ENCODE data around the gene DLX3. TPM values are rescaled to one million over a fixed set of nuclear protein-coding genes. Genes with fewer than 3 reads are reported as not detected.

Gene DLX3
- polyA plus RNA-seq, 1 of the 3 experiments (the other 2 are of a cell fraction): not detected

DNA sequence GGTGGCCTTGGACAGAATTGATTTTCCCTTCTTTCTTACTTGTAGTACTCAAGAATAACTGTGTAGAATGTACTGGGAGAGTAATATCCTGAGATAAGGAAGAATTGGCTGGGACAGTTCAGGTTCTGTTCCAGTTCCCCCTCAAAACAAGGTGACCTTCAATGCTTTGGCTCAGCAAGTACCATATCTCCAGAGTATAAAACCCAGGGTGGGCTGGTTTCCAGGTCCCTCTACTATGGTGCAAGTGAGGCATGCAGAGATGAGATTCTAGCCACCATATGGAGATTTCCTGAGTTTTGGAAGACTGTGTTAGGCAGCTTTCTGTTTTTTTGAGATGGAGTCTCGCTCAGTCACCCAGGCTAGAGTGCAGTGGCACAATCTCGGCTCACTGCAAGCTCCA, 18.1 kb upstream of the DLX3 start:
- no peaks in the 10 kb centered on the region for H3K79me2 ChIP-seq (ENCODE audit: insufficient read depth)
- ChIA-PET POLR2A (no interaction called here), CTCF (interaction anchor here (0.6 to 3.4 kb wide), 3 partner anchors 12 to 1043 kb away, joined by 3 to 29 read pairs (median 3); no protein-coding TSS in a partner anchor)
- H3K9ac ChIP-seq: no peak overlapping the region
- no peak overlapping the region for H2AFZ ChIP-seq (ENCODE audit: low read depth)
- no peak overlapping the region for H3K4me3 ChIP-seq (ENCODE audit: low read depth in 2 of 2, low read length in 1 of 2)
- 3% methylated on average over 2 of the region's 2 CpGs for WGBS (ENCODE audit: low lambda C conversion rate)
- H3F3A ChIP-seq (replicated peaks; ENCODE audit: insufficient read depth): peaks cover 5% of the 10 kb centered on the region
- TF ChIP-seq TEAD4 (IDR thresholded peaks at IDR 0.05; ENCODE audit: borderline replicate concordance, insufficient read depth) (no peak), RCOR1 (IDR thresholded peaks at IDR 0.05; ENCODE audit: low read length) (no peak), POLR2AphosphoS5 (IDR thresholded peaks at IDR 0.05; ENCODE audit: low read depth, low read length) (no peak), JUND (IDR thresholded peaks at IDR 0.05) (no peak), CHD2 (IDR thresholded peaks at IDR 0.05; ENCODE audit: low read length, partially characterized antibody) (no peak), EZH2phosphoT487 (IDR thresholded peaks at IDR 0.05; ENCODE audit: borderline replicate concordance, low read depth) (no peak), GATA2 (CRISPR knock-in tag; IDR thresholded peaks at IDR 0.05) (no peak), NRF1 (IDR thresholded peaks at IDR 0.05; ENCODE audit: low read depth, low read length) (no peak), SMC3 (IDR thresholded peaks at IDR 0.05; ENCODE audit: low read depth, low read length) (no peak)
- TF ChIP-seq, protein P1, sequence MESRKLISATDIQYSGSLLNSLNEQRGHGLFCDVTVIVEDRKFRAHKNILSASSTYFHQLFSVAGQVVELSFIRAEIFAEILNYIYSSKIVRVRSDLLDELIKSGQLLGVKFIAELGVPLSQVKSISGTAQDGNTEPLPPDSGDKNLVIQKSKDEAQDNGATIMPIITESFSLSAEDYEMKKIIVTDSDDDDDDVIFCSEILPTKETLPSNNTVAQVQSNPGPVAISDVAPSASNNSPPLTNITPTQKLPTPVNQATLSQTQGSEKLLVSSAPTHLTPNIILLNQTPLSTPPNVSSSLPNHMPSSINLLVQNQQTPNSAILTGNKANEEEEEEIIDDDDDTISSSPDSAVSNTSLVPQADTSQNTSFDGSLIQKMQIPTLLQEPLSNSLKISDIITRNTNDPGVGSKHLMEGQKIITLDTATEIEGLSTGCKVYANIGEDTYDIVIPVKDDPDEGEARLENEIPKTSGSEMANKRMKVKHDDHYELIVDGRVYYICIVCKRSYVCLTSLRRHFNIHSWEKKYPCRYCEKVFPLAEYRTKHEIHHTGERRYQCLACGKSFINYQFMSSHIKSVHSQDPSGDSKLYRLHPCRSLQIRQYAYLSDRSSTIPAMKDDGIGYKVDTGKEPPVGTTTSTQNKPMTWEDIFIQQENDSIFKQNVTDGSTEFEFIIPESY (IDR thresholded peaks at IDR 0.05; ENCODE audit: borderline replicate concordance, low read depth): no peak
- TF ChIP-seq, protein P2, sequence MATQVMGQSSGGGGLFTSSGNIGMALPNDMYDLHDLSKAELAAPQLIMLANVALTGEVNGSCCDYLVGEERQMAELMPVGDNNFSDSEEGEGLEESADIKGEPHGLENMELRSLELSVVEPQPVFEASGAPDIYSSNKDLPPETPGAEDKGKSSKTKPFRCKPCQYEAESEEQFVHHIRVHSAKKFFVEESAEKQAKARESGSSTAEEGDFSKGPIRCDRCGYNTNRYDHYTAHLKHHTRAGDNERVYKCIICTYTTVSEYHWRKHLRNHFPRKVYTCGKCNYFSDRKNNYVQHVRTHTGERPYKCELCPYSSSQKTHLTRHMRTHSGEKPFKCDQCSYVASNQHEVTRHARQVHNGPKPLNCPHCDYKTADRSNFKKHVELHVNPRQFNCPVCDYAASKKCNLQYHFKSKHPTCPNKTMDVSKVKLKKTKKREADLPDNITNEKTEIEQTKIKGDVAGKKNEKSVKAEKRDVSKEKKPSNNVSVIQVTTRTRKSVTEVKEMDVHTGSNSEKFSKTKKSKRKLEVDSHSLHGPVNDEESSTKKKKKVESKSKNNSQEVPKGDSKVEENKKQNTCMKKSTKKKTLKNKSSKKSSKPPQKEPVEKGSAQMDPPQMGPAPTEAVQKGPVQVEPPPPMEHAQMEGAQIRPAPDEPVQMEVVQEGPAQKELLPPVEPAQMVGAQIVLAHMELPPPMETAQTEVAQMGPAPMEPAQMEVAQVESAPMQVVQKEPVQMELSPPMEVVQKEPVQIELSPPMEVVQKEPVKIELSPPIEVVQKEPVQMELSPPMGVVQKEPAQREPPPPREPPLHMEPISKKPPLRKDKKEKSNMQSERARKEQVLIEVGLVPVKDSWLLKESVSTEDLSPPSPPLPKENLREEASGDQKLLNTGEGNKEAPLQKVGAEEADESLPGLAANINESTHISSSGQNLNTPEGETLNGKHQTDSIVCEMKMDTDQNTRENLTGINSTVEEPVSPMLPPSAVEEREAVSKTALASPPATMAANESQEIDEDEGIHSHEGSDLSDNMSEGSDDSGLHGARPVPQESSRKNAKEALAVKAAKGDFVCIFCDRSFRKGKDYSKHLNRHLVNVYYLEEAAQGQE (IDR thresholded peaks at IDR 0.05; ENCODE audit: low read depth, low read length): no peak
- TF ChIP-seq, protein P3, sequence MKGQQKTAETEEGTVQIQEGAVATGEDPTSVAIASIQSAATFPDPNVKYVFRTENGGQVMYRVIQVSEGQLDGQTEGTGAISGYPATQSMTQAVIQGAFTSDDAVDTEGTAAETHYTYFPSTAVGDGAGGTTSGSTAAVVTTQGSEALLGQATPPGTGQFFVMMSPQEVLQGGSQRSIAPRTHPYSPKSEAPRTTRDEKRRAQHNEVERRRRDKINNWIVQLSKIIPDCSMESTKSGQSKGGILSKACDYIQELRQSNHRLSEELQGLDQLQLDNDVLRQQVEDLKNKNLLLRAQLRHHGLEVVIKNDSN (IDR thresholded peaks at IDR 0.05; ENCODE audit: borderline replicate concordance, low read depth): no peak
- TF ChIP-seq, protein P4, sequence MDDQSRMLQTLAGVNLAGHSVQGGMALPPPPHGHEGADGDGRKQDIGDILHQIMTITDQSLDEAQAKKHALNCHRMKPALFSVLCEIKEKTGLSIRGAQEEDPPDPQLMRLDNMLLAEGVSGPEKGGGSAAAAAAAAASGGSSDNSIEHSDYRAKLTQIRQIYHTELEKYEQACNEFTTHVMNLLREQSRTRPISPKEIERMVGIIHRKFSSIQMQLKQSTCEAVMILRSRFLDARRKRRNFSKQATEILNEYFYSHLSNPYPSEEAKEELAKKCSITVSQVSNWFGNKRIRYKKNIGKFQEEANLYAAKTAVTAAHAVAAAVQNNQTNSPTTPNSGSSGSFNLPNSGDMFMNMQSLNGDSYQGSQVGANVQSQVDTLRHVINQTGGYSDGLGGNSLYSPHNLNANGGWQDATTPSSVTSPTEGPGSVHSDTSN (IDR thresholded peaks at IDR 0.05): no peak
- TF ChIP-seq, protein P5, sequence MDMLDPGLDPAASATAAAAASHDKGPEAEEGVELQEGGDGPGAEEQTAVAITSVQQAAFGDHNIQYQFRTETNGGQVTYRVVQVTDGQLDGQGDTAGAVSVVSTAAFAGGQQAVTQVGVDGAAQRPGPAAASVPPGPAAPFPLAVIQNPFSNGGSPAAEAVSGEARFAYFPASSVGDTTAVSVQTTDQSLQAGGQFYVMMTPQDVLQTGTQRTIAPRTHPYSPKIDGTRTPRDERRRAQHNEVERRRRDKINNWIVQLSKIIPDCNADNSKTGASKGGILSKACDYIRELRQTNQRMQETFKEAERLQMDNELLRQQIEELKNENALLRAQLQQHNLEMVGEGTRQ (IDR thresholded peaks at IDR 0.05; ENCODE audit: borderline replicate concordance, low read depth, low read length): no peak
- H3K4me1 ChIP-seq (ENCODE audit: control insufficient read depth in 1 of 2, insufficient read depth in 2 of 2, low read depth in 1 of 2, low read length in 1 of 2): no peaks in the 10 kb centered on the region
- no peaks in the 10 kb centered on the region for H3K9me2 ChIP-seq
- DNase-seq: no peak
- H3K27me3 ChIP-seq (ENCODE audit: insufficient read depth): no peaks in the 10 kb centered on the region
- H3K27ac ChIP-seq (ENCODE audit: low read depth in 2 of 2, low read length in 1 of 2): no peak overlapping the region
- no peak overlapping the region for H3K4me2 ChIP-seq
- 0 out of 2 replicates have a peak, but pooled peaks cover 12% of the 10 kb centered on the region for H3K9me3 ChIP-seq
- no peaks in the 10 kb centered on the region for H4K20me1 ChIP-seq (ENCODE audit: insufficient read depth)
- H3K36me3 ChIP-seq (replicated peaks in 1 of 2; ENCODE audit: control insufficient read depth in 1 of 2, insufficient read depth in 2 of 2, low read length in 1 of 2): no peaks in the 10 kb centered on the region
